CD8-positive, alpha-beta memory T cell (primary cell): ENCODE results near the gene KDM4C. TPM values are rescaled to one million over a fixed set of nuclear protein-coding genes. Genes with fewer than 3 reads are reported as not detected.
A peak's percentile ranks its signal among the peaks of the same experiment; 100 is the strongest.

Experiments used
- CTCF ChIA-PET: fragments of 350-600 bp; sonication (Branson Sonifier 250); formaldehyde crosslinking; loops from one replicate; lab custom pipeline; 2021; ENCODE audit warnings: antibody characterized with exemption; lab: Charles Lee
- POLR2A ChIA-PET: fragments of 350-600 bp; sonication (Branson Sonifier 250); formaldehyde crosslinking; loops from one replicate; lab custom pipeline; 2021; ENCODE audit warnings: antibody characterized with exemption; lab: Charles Lee
- DNase-seq, 5 donors: peaks; one replicate each; pipeline versions ENCODE4 v3.0.0 to v3.0.0-alpha.2; 2020 to 2022; ENCODE audit warnings: mixed read lengths in 1 of 5
- H3K27ac ChIP-seq: one replicate; pipeline ENCODE4 v1.7.0; 2013; ENCODE audit warnings: low read depth, mild to moderate bottlenecking, low read length, moderate library complexity
- H3K27me3 ChIP-seq: 2 replicates; pipeline ENCODE4 v1.7.0; 2013; ENCODE audit warnings: low read length, mild to moderate bottlenecking; ENCODE audit not compliant: insufficient read depth, poor library complexity, severe bottlenecking
- H3K36me3 ChIP-seq: 2 replicates; pipeline ENCODE4 v1.7.0; 2013; ENCODE audit warnings: mild to moderate bottlenecking, low read length, moderate library complexity; ENCODE audit not compliant: insufficient read depth
- H3K4me1 ChIP-seq: 2 replicates; pipeline ENCODE4 v1.7.0; 2013; ENCODE audit warnings: mild to moderate bottlenecking, low read length, moderate library complexity; ENCODE audit not compliant: insufficient read depth
- H3K4me3 ChIP-seq: 2 replicates; pipeline ENCODE4 v1.7.0; 2013; ENCODE audit warnings: mild to moderate bottlenecking, low read length
- H3K9me3 ChIP-seq: 2 replicates; pipeline ENCODE4 v1.7.0; 2013; ENCODE audit warnings: mild to moderate bottlenecking, low read length
- H3K27ac Mint-ChIP-seq, 8 donors: one replicate each; pipeline ENCODE4 v1.8.0; 2020 to 2021; ENCODE audit warnings: mixed read lengths in 8 of 8, mild to moderate bottlenecking in 6 of 8, inconsistent platforms in 3 of 8, moderate library complexity in 3 of 8
- H3K27me3 Mint-ChIP-seq, 2 donors: one replicate each; pipeline ENCODE4 v1.8.0; 2020 to 2021; ENCODE audit warnings: mixed read lengths in 2 of 2, mild to moderate bottlenecking in 1 of 2, moderate library complexity in 1 of 2
- H3K36me3 Mint-ChIP-seq, 3 donors: one replicate each; pipeline ENCODE4 v1.8.0; 2020 to 2021; ENCODE audit warnings: mixed read lengths in 3 of 3, inconsistent platforms in 1 of 3, mild to moderate bottlenecking in 1 of 3
- H3K4me1 Mint-ChIP-seq, 3 donors: one replicate each; pipeline ENCODE4 v1.8.0; 2020 to 2021; ENCODE audit warnings: mixed read lengths in 3 of 3, inconsistent platforms in 1 of 3, mild to moderate bottlenecking in 1 of 3
- H3K4me3 Mint-ChIP-seq, 7 donors: one replicate each; pipeline ENCODE4 v1.8.0; 2020 to 2021; ENCODE audit warnings: mixed read lengths in 7 of 7, mild to moderate bottlenecking in 6 of 7, moderate library complexity in 4 of 7, inconsistent platforms in 2 of 7
- H3K9me3 Mint-ChIP-seq, 5 donors: one replicate each; pipeline ENCODE4 v1.8.0; 2020 to 2022; ENCODE audit warnings: mixed read lengths in 5 of 5, mild to moderate bottlenecking in 3 of 5, moderate library complexity in 2 of 5, inconsistent platforms in 1 of 5
- polyA plus RNA-seq: library from polyadenylated mRNA; unstranded; fragments of 300-500 nt; fragmentation: Illumina TruSeq; gene quantifications from one replicate; pipeline ENCODE4 v1.2.3, GENCODE V29; 2021
- total RNA-seq, 2 experiments: library from RNA; stranded (reverse); gene quantifications; one replicate each; pipeline ENCODE4 v1.2.3, GENCODE V29; 2021

The KDM4C gene
- total and polyA plus RNA-seq, 3 experiments from 2014 or later: 25.9 to 31.9 (median 26.8) TPM

DNA sequence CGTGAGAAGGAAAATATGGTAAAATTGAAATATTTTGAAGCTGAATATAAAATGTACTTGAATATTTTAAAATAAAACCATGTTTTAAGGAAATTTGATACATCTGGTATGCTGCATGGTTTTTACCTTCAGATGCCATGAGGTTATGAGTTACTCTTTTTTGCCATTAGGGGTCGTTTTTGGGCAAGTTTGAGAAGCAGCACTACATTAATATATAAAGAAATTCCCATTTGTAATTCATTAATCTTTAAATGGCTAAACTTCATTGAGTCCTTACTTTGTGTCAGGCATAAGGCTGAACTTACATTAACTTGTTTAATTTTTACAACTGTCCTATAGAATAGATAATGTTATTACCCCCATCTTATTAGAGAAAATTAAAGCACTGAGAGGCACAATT, 152.3 kb downstream of the KDM4C start:
- H3K4me3 ChIP-seq: no peak overlapping the region
- no peaks in the 10 kb centered on the region for H3K27me3 ChIP-seq
- peaks cover 0 to 13% (median 0%) of the 10 kb centered on the region in 3 donors for H3K36me3 Mint-ChIP-seq
- H3K27ac ChIP-seq: no peak overlapping the region
- ChIA-PET POLR2A (no interaction called here), CTCF (no interaction called here)
- H3K4me3 Mint-ChIP-seq: no peak overlapping the region
- H3K36me3 ChIP-seq: no peaks in the 10 kb centered on the region
- H3K4me1 ChIP-seq: no peaks in the 10 kb centered on the region
- no peaks in the 10 kb centered on the region for H3K9me3 ChIP-seq
- no peak overlapping the region for H3K27ac Mint-ChIP-seq
- DNase-seq: no peak
- no peaks in the 10 kb centered on the region for H3K9me3 Mint-ChIP-seq
- H3K27me3 Mint-ChIP-seq: no peaks in the 10 kb centered on the region
- H3K4me1 Mint-ChIP-seq: peaks cover 26 to 48% (median 31%) of the 10 kb centered on the region in 3 donors

DNA sequence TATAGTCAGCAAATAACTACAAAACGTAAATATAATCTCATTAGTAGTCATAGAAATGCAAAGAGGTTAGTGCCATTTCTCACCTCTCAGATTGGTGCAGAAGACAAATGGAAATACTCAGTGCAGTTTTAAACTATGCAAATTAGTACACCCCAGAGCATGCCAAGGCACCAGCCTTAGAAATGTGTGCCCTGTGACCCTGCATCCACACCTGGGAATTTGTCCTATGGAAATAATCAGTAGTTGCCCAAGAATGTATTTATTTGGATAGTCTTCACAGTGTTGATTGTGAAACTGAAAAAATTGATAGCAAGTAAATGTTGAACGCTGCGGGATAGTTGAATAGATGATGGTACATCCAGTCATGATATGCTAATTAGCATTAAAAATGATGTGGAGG, 152.7 kb downstream of the KDM4C start:
- no peaks in the 10 kb centered on the region for H3K9me3 ChIP-seq
- H3K27ac Mint-ChIP-seq: no peak overlapping the region
- no peaks in the 10 kb centered on the region for H3K36me3 ChIP-seq
- peaks cover 0 to 9% (median 0%) of the 10 kb centered on the region in 3 donors for H3K36me3 Mint-ChIP-seq
- no peak overlapping the region for H3K27ac ChIP-seq
- no peaks in the 10 kb centered on the region for H3K9me3 Mint-ChIP-seq
- H3K4me1 ChIP-seq: no peaks in the 10 kb centered on the region
- no peak for DNase-seq
- no peak overlapping the region for H3K4me3 ChIP-seq
- H3K27me3 Mint-ChIP-seq: no peaks in the 10 kb centered on the region
- H3K4me1 Mint-ChIP-seq: peaks cover 26 to 52% (median 34%) of the 10 kb centered on the region in 3 donors
- POLR2A ChIA-PET: no interaction called here
- CTCF ChIA-PET: no interaction called here
- H3K4me3 Mint-ChIP-seq: no peak overlapping the region
- no peaks in the 10 kb centered on the region for H3K27me3 ChIP-seq

DNA sequence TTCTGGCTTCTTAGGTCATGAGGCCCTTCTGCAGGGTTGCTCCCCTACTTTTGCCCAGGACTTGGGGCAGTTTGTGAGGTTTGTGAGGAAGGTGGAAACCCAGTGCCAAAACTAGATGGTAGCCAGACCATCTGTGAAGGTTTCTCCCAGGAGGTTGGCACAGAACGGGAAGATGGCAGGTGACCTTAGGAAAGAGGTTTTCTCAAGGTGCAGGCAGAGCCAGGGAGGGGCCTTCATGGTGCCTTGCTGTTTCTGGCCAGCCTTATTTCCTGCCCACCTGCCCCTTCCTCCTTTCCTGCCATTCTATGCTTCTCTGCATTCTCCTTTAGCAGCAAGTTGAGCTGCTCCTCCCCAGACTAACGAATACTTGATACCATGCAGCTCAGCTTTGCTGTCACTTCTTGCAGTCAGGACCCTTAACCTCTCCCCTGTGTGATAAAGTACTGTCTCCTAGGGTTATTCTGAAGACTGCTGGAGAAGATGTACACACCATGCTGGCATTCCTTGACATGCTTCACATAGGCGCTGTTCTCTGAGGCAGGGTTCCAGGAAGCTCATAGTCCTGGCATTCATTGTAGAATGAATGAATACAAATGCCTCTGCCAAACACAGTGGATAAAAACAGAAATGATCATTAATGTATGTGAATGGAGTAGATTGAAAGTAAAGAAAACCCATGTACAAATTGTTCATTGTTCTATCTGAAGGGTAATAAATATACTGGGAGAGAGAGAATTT, 154.3 kb downstream of the KDM4C start:
- POLR2A ChIA-PET: interaction anchor here (0.6 kb wide), 1 partner anchor 87 kb away, joined by 3 read pairs; no protein-coding TSS in a partner anchor
- Histone ChIP-seq H3K9me3 (no peaks in the 10 kb centered on the region), H3K4me3 (no peak overlapping the region), H3K27ac (no peak overlapping the region), H3K36me3 (no peaks in the 10 kb centered on the region), H3K4me1 (no peaks in the 10 kb centered on the region), H3K27me3 (no peaks in the 10 kb centered on the region)
- peaks cover 0 to 6% (median 4%) of the 10 kb centered on the region in 3 donors for H3K36me3 Mint-ChIP-seq
- no peak for DNase-seq
- H3K9me3 Mint-ChIP-seq: no peaks in the 10 kb centered on the region
- CTCF ChIA-PET: no interaction called here
- peak overlapping the region in 3 of 8 donors; percentile 10 to 73 (median 48) for H3K27ac Mint-ChIP-seq
- H3K4me1 Mint-ChIP-seq: peaks cover 34 to 58% (median 48%) of the 10 kb centered on the region in 3 donors
- no peaks in the 10 kb centered on the region for H3K27me3 Mint-ChIP-seq
- H3K4me3 Mint-ChIP-seq: no peak overlapping the region

DNA sequence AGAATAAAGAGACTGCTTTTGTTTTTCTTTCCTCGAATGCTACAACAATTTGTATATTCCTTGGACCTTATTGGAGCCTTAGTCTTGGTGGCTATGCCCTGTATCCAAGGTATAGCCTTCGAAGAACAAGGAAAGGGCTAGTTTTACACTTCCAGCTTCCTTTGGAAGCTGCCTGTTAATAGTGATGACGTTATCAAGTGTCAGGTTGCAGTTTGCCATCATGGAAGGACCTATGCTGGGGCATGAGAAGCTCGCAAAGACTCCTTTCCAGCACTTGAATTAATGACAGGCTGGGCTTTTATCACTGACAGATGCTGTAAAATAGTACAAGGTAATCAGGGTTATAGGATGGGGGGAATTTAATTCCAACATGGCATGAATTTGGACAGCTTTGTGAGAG, 157.9 kb downstream of the KDM4C start:
- DNase-seq: no peak
- no peaks in the 10 kb centered on the region for H3K4me1 ChIP-seq
- peaks cover 4 to 16% (median 16%) of the 10 kb centered on the region in 3 donors for H3K36me3 Mint-ChIP-seq
- H3K9me3 ChIP-seq: no peaks in the 10 kb centered on the region
- no peak overlapping the region for H3K4me3 Mint-ChIP-seq
- no peaks in the 10 kb centered on the region for H3K9me3 Mint-ChIP-seq
- H3K27ac Mint-ChIP-seq: peak overlapping the region in 1 of 8 donors; percentile 0
- no peak overlapping the region for H3K27ac ChIP-seq
- no peaks in the 10 kb centered on the region for H3K27me3 ChIP-seq
- no peak overlapping the region for H3K4me3 ChIP-seq
- H3K27me3 Mint-ChIP-seq: no peaks in the 10 kb centered on the region
- no peaks in the 10 kb centered on the region for H3K36me3 ChIP-seq
- ChIA-PET POLR2A (no interaction called here), CTCF (no interaction called here)
- H3K4me1 Mint-ChIP-seq: peaks cover 45 to 73% (median 61%) of the 10 kb centered on the region in 3 donors

DNA sequence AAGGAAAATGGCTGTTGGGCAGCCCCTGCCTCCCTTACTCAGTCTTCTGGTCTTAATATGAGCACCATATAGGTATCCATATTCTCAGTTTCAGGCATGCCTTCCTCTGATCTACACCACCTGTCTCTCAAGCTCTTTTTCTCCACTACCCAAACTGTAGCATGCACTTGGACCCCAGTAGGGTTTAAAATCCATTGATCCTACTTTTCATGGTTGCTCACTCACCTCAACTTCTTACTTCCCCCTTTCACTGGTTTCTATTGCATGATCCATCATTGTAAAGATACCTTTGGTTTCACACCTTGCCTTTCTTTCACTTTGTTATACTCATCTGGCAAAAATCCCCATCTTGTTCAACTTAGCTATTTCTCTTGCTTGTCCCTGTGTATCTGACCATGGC, 159.4 kb downstream of the KDM4C start:
- Mint-ChIP-seq H3K9me3 (no peaks in the 10 kb centered on the region), H3K4me3 (no peak overlapping the region), H3K27ac (peak overlapping the region in 4 of 8 donors; percentile 2 to 24 (median 12)), H3K4me1 (peaks cover 50 to 78% (median 72%) of the 10 kb centered on the region in 3 donors), H3K27me3 (no peaks in the 10 kb centered on the region), H3K36me3 (peaks cover 4 to 28% (median 26%) of the 10 kb centered on the region in 3 donors)
- ChIA-PET CTCF (no interaction called here), POLR2A (no interaction called here)
- Histone ChIP-seq H3K9me3 (no peaks in the 10 kb centered on the region), H3K27ac (no peak overlapping the region), H3K4me1 (no peaks in the 10 kb centered on the region), H3K27me3 (no peaks in the 10 kb centered on the region), H3K4me3 (no peak overlapping the region), H3K36me3 (no peaks in the 10 kb centered on the region)
- DNase-seq: no peak

DNA sequence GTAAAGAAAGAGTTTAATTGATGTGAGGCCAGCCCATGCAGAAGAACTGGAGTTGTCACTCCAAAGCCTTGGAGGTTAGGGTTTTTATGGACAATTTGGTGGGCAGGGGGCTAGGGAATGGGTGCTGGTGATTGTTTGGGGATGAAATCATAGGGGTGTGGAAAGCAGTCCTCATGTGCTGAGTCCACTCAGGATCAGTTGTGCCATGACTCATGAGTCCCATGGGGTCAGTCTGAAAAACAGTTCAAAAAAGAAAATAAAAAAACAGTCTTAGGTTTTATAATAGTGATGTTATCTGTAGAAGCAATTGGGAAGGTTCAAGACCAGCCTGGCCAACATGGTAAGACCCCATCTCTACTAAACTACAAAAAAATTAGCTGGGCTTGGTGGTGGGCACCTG, 162.3 kb downstream of the KDM4C start:
- H3K9me3 Mint-ChIP-seq: no peaks in the 10 kb centered on the region
- H3K4me1 Mint-ChIP-seq: peaks cover 63 to 88% (median 81%) of the 10 kb centered on the region in 3 donors

DNA sequence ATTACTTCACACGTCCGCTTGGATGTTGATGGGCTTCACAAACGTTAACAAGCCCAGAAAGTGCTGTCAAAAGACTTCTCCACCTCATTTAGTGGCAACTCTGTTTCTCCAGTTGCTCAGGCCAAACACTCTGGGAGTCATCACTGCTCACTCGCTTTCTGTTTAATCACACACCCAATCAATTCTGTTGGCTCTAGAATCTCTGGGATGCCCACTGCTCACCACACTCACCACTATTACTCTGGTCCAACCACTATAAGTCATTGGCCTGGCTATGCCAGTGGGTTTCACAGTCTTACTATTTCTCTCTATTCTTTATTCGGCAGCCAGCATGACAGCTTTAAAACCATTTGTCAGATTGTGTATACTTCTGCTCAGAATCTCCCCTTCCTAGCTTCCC, 163.5 kb downstream of the KDM4C start:
- Histone ChIP-seq H3K27ac (no peak overlapping the region), H3K4me3 (no peak overlapping the region), H3K9me3 (no peaks in the 10 kb centered on the region), H3K4me1 (no peaks in the 10 kb centered on the region), H3K36me3 (no peaks in the 10 kb centered on the region), H3K27me3 (no peaks in the 10 kb centered on the region)
- no peak for DNase-seq
- Mint-ChIP-seq H3K27me3 (no peaks in the 10 kb centered on the region), H3K4me3 (no peak overlapping the region), H3K36me3 (peaks cover 4 to 44% (median 25%) of the 10 kb centered on the region in 3 donors), H3K27ac (peak overlapping the region in 2 of 8 donors; percentile 8 to 52), H3K9me3 (no peaks in the 10 kb centered on the region), H3K4me1 (peaks cover 65 to 83% (median 79%) of the 10 kb centered on the region in 3 donors)
- ChIA-PET POLR2A (no interaction called here), CTCF (no interaction called here)

More for the DNA sequence above, 162.3 kb downstream of the KDM4C start:
- no peak for DNase-seq
- Mint-ChIP-seq H3K36me3 (peaks cover 4 to 41% (median 28%) of the 10 kb centered on the region in 3 donors), H3K27ac (peak overlapping the region in 1 of 8 donors; percentile 49), H3K4me3 (no peak overlapping the region), H3K27me3 (no peaks in the 10 kb centered on the region)
- Histone ChIP-seq H3K4me1 (no peaks in the 10 kb centered on the region), H3K36me3 (no peaks in the 10 kb centered on the region), H3K27me3 (no peaks in the 10 kb centered on the region), H3K27ac (no peak overlapping the region), H3K4me3 (no peak overlapping the region), H3K9me3 (no peaks in the 10 kb centered on the region)
- ChIA-PET CTCF (no interaction called here), POLR2A (no interaction called here)

DNA sequence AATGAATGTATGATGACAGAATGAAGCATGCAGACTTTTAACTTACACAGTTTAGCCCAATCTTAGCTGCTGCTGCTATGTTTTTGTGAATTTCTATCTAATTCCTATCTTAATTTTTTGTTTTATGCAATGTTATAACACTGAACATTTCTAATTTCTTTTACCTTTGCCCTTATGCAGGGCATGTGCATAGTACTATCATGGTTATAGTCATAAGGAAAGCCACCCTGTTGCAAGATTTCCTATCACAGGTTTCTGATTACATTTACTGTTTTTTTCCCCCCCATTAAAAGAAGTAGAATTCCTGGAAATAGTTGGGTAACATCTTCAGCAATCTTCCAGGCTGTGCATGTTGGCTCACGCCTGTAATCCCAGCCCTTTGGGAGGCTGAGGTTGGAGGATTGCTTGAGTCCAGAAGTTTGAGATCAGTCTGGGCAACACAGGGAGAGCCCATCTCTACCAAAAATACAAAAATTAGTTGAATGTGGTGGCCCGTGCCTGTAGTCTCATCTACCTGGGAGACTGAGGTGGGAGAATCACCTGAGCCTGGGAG, 164.4 kb downstream of the KDM4C start:
- Mint-ChIP-seq H3K27me3 (no peaks in the 10 kb centered on the region), H3K27ac (peak overlapping the region in 1 of 8 donors; percentile 11), H3K4me3 (no peak overlapping the region), H3K4me1 (peaks cover 63 to 85% (median 77%) of the 10 kb centered on the region in 3 donors), H3K9me3 (no peaks in the 10 kb centered on the region), H3K36me3 (peaks cover 4 to 47% (median 21%) of the 10 kb centered on the region in 3 donors)
- no peaks in the 10 kb centered on the region for H3K4me1 ChIP-seq
- H3K27ac ChIP-seq: no peak overlapping the region
- ChIA-PET POLR2A (no interaction called here), CTCF (no interaction called here)
- no peaks in the 10 kb centered on the region for H3K9me3 ChIP-seq
- no peaks in the 10 kb centered on the region for H3K36me3 ChIP-seq
- no peaks in the 10 kb centered on the region for H3K27me3 ChIP-seq
- H3K4me3 ChIP-seq: no peak overlapping the region
- DNase-seq: no peak
